Astrocyte (in vitro differentiated cells and primary cell): ENCODE results near the gene SIAE. TPM values are rescaled to one million over a fixed set of nuclear protein-coding genes. Genes with fewer than 3 reads are reported as not detected.

Source experiments
- DNase-seq: peaks from one replicate; pipeline ENCODE4 v3.0.0-alpha.2; 2010; ENCODE audit warnings: low read depth
- FAIRE-seq: peaks from 2 replicates; lab custom pipeline; 2011; peaks lifted over from hg19 to GRCh38; lab: Jason Lieb, UNC
- H2AFZ ChIP-seq: 2 replicates; pipeline ENCODE4 v1.6.0; 2012; ENCODE audit warnings: low read depth, low read length, inconsistent platforms
- H3K27ac ChIP-seq: 2 replicates; pipeline ENCODE4 v1.5.1; 2011; ENCODE audit warnings: low read depth, low read length, inconsistent platforms
- H3K27me3 ChIP-seq: 2 replicates; pipeline ENCODE4 v1.6.0; 2011; ENCODE audit warnings: low read length, inconsistent platforms; ENCODE audit not compliant: insufficient read depth
- H3K36me3 ChIP-seq: 2 replicates; pipeline ENCODE4 v1.5.1; 2011; ENCODE audit warnings: low read length, inconsistent platforms; ENCODE audit not compliant: insufficient read depth
- H3K4me1 ChIP-seq: 2 replicates; pipeline ENCODE4 v1.5.1; 2011; ENCODE audit warnings: low read length, inconsistent platforms; ENCODE audit not compliant: insufficient read depth
- H3K4me2 ChIP-seq: 2 replicates; pipeline ENCODE4 v1.6.0; 2012; ENCODE audit warnings: low read length, inconsistent platforms
- H3K4me3 ChIP-seq: 2 replicates; pipeline ENCODE4 v1.5.1; 2011; ENCODE audit warnings: low read depth, mild to moderate bottlenecking, low read length, inconsistent platforms; ENCODE audit not compliant: insufficient read depth
- H3K79me2 ChIP-seq: 2 replicates; pipeline ENCODE4 v1.6.0; 2012; ENCODE audit warnings: mild to moderate bottlenecking, low read length, inconsistent platforms; ENCODE audit not compliant: insufficient read depth
- H3K9ac ChIP-seq: 2 replicates; pipeline ENCODE4 v1.6.0; 2012; ENCODE audit warnings: mild to moderate bottlenecking, low read length, inconsistent platforms
- H3K9me3 ChIP-seq: 2 replicates; pipeline ENCODE4 v1.5.1; 2012; ENCODE audit warnings: low read depth, mild to moderate bottlenecking, low read length, inconsistent platforms; ENCODE audit not compliant: insufficient read depth
- H4K20me1 ChIP-seq: 2 replicates; pipeline ENCODE4 v1.6.0; 2012; ENCODE audit warnings: low read length, inconsistent platforms; ENCODE audit not compliant: insufficient read depth
- H3K27ac Mint-ChIP-seq: one replicate; pipeline ENCODE4 v1.8.0; 2021; ENCODE audit warnings: mild to moderate bottlenecking, mixed read lengths; ENCODE audit not compliant: unreplicated experiment
- H3K27me3 Mint-ChIP-seq: one replicate; pipeline ENCODE4 v1.8.0; 2021; ENCODE audit warnings: low read depth, mixed read lengths; ENCODE audit not compliant: unreplicated experiment
- H3K36me3 Mint-ChIP-seq: one replicate; pipeline ENCODE4 v1.8.0; 2021; ENCODE audit warnings: low read depth, mixed read lengths; ENCODE audit not compliant: unreplicated experiment
- H3K4me1 Mint-ChIP-seq: one replicate; pipeline ENCODE4 v1.8.0; 2021; ENCODE audit warnings: low read depth, mixed read lengths; ENCODE audit not compliant: unreplicated experiment
- H3K4me3 Mint-ChIP-seq: one replicate; pipeline ENCODE4 v1.8.0; 2021; ENCODE audit warnings: mild to moderate bottlenecking, moderate library complexity, mixed read lengths; ENCODE audit not compliant: unreplicated experiment
- H3K9me3 Mint-ChIP-seq: one replicate; pipeline ENCODE4 v1.8.0; 2021; ENCODE audit warnings: mild to moderate bottlenecking, mixed read lengths; ENCODE audit not compliant: unreplicated experiment
- CTCF ChIP-seq: IDR thresholded peaks from 2 replicates; pipeline ENCODE4 v1.5.1; 2011; ENCODE audit warnings: low read depth, mild to moderate bottlenecking, inconsistent platforms, low read length, moderate library complexity; ENCODE audit not compliant: insufficient read depth
- EZH2 ChIP-seq: IDR thresholded peaks from 2 replicates; pipeline ENCODE4 v1.6.1; 2012; ENCODE audit warnings: mild to moderate bottlenecking, low read length, inconsistent platforms; ENCODE audit not compliant: insufficient read depth
- total RNA-seq: library from RNA; stranded (reverse); gene quantifications from 2 replicates; pipeline ENCODE4 v1.2.1, GENCODE V29; 2021

SIAE gene
- total RNA-seq, 1 donor from 2014 or later, result 15.4 TPM

GRCh38 chr11:124618863-124619262 is 54.7 kb downstream of the SIAE start:
- Histone ChIP-seq H3K9me3 (no peaks in the 10 kb centered on the region), H3K4me1 (peaks cover 8% of the 10 kb centered on the region), H3K4me3 (no peak overlapping the region), H2AFZ (no peak overlapping the region), H3K27ac (no peak overlapping the region), H3K36me3 (no peaks in the 10 kb centered on the region), H3K79me2 (peaks cover 12% of the 10 kb centered on the region), H4K20me1 (peaks cover 9% of the 10 kb centered on the region), H3K27me3 (no peaks in the 10 kb centered on the region), H3K4me2 (no peak overlapping the region), H3K9ac (no peak overlapping the region)
- H3K4me3 Mint-ChIP-seq, result no peak overlapping the region
- DNase-seq (no peak), FAIRE-seq (no peak)
- TF ChIP-seq EZH2 (no peak), CTCF (no peak)
- no peak overlapping the region for H3K27ac Mint-ChIP-seq
- H3K4me1 Mint-ChIP-seq, result no peaks in the 10 kb centered on the region
- H3K27me3 Mint-ChIP-seq, result peaks cover 10% of the 10 kb centered on the region
- no peaks in the 10 kb centered on the region for H3K9me3 Mint-ChIP-seq
- H3K36me3 Mint-ChIP-seq, result no peaks in the 10 kb centered on the region

DNA sequence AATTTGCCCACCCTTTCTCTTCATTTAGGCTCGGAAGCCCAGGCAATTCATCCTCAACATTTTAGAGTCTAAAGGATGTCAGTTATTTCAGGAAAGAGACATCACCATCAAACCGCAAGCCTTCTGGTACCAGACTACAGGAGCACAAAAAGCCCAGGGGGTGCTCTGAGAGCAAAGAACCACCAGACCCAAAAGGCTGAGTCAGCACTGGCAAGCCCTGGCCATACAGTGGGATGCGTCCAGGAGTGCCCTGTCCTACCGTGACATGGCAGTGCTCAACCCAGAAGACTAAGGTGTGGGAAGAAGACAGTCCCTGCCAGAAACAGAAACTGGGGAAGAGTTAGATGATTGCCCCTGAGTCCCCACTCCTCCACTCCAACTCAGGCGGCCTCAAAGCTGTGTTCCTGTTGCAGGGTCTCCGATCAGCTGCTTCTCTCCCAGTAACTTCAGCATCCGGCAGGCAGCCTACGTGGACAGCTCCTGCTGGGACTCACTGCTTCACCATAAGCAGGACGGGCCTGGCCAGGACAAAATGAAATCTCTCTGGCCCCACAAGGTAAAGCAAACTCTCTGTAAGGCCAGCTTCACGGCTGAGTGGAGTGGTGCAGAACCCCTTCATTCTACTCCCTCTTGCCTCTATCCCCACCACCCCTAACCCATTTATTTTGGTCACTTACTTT is 60.8 kb downstream of the SIAE start:
- Histone ChIP-seq H3K4me1 (no peaks in the 10 kb centered on the region), H3K4me3 (no peak overlapping the region), H2AFZ (no peak overlapping the region), H3K4me2 (no peak overlapping the region), H3K27ac (no peak overlapping the region), H3K9me3 (no peaks in the 10 kb centered on the region), H4K20me1 (no peaks in the 10 kb centered on the region), H3K9ac (no peak overlapping the region), H3K27me3 (no peaks in the 10 kb centered on the region), H3K79me2 (no peaks in the 10 kb centered on the region), H3K36me3 (no peaks in the 10 kb centered on the region)
- Mint-ChIP-seq H3K36me3 (no peaks in the 10 kb centered on the region), H3K4me1 (peaks cover 10% of the 10 kb centered on the region), H3K27ac (no peak overlapping the region), H3K27me3 (peaks cover 7% of the 10 kb centered on the region), H3K9me3 (peaks cover 2% of the 10 kb centered on the region), H3K4me3 (no peak overlapping the region)
- DNase-seq (no peak), FAIRE-seq (no peak)
- TF ChIP-seq CTCF (no peak), EZH2 (no peak)

GRCh38 chr11:124612045-124612444 is 61.5 kb downstream of the SIAE start:
- no peaks in the 10 kb centered on the region for H3K36me3 ChIP-seq
- no peak overlapping the region for H3K4me3 ChIP-seq
- no peaks in the 10 kb centered on the region for H3K4me1 ChIP-seq
- Mint-ChIP-seq H3K9me3 (peaks cover 2% of the 10 kb centered on the region), H3K36me3 (no peaks in the 10 kb centered on the region), H3K4me1 (peaks cover 10% of the 10 kb centered on the region), H3K27ac (no peak overlapping the region), H3K27me3 (peaks cover 4% of the 10 kb centered on the region), H3K4me3 (no peak overlapping the region)
- H3K9ac ChIP-seq, result no peak overlapping the region
- FAIRE-seq, result no peak
- no peaks in the 10 kb centered on the region for H3K9me3 ChIP-seq
- H3K4me2 ChIP-seq, result no peak overlapping the region
- TF ChIP-seq EZH2 (no peak), CTCF (no peak)
- no peaks in the 10 kb centered on the region for H4K20me1 ChIP-seq
- no peak for DNase-seq
- no peaks in the 10 kb centered on the region for H3K79me2 ChIP-seq
- H3K27me3 ChIP-seq, result no peaks in the 10 kb centered on the region
- H3K27ac ChIP-seq, result no peak overlapping the region
- H2AFZ ChIP-seq, result no peak overlapping the region
